ENCODE measurements around the gene SMARCE1.

Gene SMARCE1

DNA sequence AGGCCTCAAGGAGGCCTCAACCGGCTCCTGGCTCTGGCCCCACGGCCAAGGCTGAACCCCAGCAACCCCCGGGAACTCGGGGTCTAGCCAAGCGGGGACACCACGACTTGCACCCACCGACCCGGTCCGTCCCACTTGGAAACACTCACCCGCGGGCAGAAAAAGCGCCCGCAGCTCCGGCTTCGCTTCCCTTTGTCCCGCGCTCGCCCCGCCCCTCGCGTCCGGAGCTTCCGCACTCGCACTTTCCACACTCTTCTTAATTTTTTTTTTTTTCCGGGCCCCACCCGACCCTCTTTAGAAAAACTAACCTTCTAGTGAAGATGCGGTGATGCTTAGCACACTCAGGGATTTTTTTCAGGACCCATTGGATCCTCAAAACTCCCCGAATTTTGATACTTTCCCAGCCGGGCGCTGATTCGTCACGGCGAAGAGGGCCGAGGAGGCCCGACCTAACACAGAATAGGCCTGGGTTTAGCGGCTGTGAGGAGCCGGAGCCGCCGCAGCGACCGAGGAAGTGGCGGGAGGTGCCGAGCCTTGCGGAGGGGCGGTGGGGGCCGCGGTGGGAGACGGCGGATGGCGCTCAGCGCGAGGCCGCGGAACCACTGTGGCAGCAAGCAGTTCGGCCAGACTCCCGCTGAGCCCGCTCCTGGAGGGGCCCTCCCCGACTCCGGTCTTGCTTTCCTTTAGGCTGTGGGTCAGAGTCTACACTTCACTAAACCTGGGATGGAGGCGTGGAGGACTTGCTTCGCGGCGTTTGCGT is at the start of gene SMARCE1:
SMARCE1 (minus strand) TSS at position 195 of the 760 bp plus-strand sequence. CDS start 2,016 bp downstream, outside the sequence.
- Mint-ChIP-seq H3K36me3 (peaks cover 11% of the 10 kb centered on the region), H3K4me3 (peak within 1 kb of the TSS; percentile 94), H3K4me1 (peaks cover 16% of the 10 kb centered on the region)

DNA sequence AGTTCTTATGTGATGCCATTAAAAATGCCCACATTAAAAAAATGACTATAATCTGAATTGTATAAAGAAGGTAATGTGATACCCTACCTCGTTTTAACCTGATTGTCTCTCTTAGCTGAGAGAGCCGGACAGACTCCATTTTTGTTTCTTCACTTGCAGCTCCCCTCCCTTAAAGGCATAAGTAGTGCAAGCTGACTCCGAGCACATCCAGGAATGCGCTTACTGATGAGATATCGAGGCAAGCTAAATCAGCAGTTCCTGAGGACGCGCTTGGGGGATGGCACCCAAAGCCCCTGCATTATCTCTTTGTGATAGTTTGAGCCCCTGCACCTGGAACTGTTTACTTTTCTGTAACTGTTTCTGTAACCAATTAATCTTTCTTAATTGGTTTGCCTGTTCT is 49.7 kb upstream of the SMARCE1 start:
- H3K27me3 Mint-ChIP-seq = peaks cover 5% of the 10 kb centered on the region
- H3K27ac Mint-ChIP-seq = no peak overlapping the region

More for the DNA sequence above, at the start of gene SMARCE1:
- H3K27me3 Mint-ChIP-seq = no peaks in the 10 kb centered on the region
- peak within 1 kb of the TSS; percentile 99 for H3K27ac Mint-ChIP-seq
- H3K9me3 Mint-ChIP-seq = no peaks in the 10 kb centered on the region
- ATAC-seq (ENCODE audit: low read depth) (peak; percentile 75), DNase-seq (ENCODE audit: low spot score in 2 of 2) (peak; percentile 77 to 86)

DNA sequence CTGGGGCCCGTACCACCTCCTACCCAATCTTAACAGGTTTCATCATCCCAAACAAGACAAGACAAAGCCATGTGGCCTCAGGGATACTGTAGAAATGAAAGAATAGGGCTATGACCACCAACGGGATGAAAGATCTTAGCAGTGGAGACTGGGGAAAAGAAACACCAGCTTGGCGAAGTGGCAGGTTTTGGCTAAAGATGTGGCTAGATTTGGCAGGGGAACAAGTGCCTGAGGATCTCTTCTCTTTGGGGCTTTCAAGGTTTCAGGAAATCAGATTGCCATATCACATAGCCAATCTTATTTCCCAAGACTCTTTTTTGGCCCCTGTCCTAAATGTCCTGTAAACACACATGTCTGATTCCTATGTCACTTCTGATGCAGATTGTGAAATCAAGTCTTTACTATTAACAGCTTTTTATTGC is 49.0 kb upstream of the SMARCE1 start:
- no peak for ATAC-seq (ENCODE audit: low read depth)
- no peaks in the 10 kb centered on the region for H3K36me3 Mint-ChIP-seq
- H3K27me3 Mint-ChIP-seq = peaks cover 3% of the 10 kb centered on the region
- DNase-seq (ENCODE audit: low spot score in 2 of 2) = no peak
- no peaks in the 10 kb centered on the region for H3K4me1 Mint-ChIP-seq
- H3K9me3 Mint-ChIP-seq = no peaks in the 10 kb centered on the region
- H3K4me3 Mint-ChIP-seq = no peak overlapping the region
- no peak overlapping the region for H3K27ac Mint-ChIP-seq

More for the DNA sequence above, 49.7 kb upstream of the SMARCE1 start:
- Mint-ChIP-seq H3K36me3 (no peaks in the 10 kb centered on the region), H3K4me1 (no peaks in the 10 kb centered on the region), H3K9me3 (no peaks in the 10 kb centered on the region), H3K4me3 (no peak overlapping the region)
- no peak for ATAC-seq (ENCODE audit: low read depth)
- DNase-seq (ENCODE audit: low spot score in 2 of 2) = no peak

DNA sequence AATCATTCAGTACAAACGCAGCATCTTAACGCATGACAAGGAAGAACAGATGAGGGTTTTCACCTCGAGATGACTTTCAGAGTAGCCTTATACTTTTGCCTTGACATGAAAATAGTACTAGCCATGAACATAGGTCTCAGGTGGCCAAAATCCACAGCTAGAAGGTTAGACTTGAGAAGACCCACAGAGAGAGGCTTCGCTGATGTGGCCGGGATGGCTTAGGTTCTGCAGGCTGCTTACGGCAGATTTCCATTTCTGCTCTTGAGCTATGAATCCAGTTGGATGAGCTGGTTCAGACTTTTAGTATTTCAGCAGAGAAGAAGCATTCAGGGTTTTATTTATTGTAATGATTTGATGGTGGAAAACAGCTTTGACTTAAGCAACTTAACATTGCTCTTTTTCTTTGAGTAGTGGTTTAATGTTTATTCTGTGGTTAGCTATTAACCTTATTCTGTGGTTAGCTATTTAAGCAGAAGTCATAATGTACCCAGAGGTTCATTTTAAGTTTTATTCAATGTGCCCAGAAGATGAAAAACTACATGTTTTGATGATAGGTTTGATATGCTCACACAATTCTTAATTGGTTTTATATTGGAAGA is 48.4 kb upstream of the SMARCE1 start:
- no peaks in the 10 kb centered on the region for H3K4me1 Mint-ChIP-seq
- no peak for ATAC-seq (ENCODE audit: low read depth)
- H3K4me3 Mint-ChIP-seq = no peak overlapping the region

DNA sequence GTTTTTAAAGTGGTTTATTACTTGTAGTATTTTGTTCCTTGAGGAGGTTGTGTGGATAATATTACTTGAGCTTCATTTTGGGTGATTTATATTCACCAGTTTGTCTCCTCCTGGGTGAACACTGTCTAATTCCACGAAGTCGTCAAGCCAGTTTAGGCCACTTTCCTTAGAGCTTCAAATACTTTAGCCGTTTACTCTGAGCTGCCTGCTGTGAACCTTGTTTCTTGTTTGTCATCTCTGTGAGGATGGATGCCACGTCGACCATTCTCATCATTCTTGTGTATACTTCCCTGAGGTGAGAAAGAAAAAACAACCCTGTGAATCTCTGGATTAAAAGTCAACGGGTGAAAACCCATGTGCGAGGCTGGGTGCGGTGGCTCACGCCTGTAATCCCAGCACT is 47.0 kb upstream of the SMARCE1 start:
- Mint-ChIP-seq H3K27me3 (peaks cover 2% of the 10 kb centered on the region), H3K4me3 (no peak overlapping the region), H3K4me1 (no peaks in the 10 kb centered on the region), H3K27ac (no peak overlapping the region), H3K9me3 (no peaks in the 10 kb centered on the region), H3K36me3 (no peaks in the 10 kb centered on the region)
- ATAC-seq (ENCODE audit: low read depth) (no peak), DNase-seq (ENCODE audit: low spot score in 2 of 2) (no peak)

More for the DNA sequence above, 48.4 kb upstream of the SMARCE1 start:
- Mint-ChIP-seq H3K27me3 (peaks cover 2% of the 10 kb centered on the region), H3K36me3 (no peaks in the 10 kb centered on the region), H3K27ac (no peak overlapping the region), H3K9me3 (no peaks in the 10 kb centered on the region)
- no peak for DNase-seq (ENCODE audit: low spot score in 2 of 2)

DNA sequence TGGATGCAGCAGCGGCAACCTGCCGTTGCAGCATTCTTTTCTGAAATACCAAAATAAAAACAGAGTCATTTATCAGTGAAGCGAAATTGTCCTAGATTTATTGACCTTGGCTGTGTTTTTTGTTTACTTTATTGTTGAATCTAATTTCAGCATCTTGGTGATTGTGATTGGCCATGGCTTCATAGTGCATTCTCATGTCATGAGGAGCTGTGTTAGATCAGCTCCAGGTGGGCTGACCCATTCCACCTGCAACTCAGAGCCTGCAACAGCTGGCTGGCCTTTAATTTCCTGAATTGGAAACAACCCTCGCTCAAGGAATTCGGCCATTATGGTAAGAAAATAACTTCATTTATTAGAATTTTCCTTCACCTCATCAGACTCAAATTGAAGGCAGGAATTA is 39.5 kb upstream of the SMARCE1 start:
- ATAC-seq (ENCODE audit: low read depth) = no peak
- no peaks in the 10 kb centered on the region for H3K9me3 Mint-ChIP-seq
- DNase-seq (ENCODE audit: low spot score in 2 of 2) = no peak
- peaks cover 5% of the 10 kb centered on the region for H3K27me3 Mint-ChIP-seq
- H3K4me1 Mint-ChIP-seq = no peaks in the 10 kb centered on the region
- H3K27ac Mint-ChIP-seq = no peak overlapping the region
- no peak overlapping the region for H3K4me3 Mint-ChIP-seq
- H3K36me3 Mint-ChIP-seq = no peaks in the 10 kb centered on the region

DNA sequence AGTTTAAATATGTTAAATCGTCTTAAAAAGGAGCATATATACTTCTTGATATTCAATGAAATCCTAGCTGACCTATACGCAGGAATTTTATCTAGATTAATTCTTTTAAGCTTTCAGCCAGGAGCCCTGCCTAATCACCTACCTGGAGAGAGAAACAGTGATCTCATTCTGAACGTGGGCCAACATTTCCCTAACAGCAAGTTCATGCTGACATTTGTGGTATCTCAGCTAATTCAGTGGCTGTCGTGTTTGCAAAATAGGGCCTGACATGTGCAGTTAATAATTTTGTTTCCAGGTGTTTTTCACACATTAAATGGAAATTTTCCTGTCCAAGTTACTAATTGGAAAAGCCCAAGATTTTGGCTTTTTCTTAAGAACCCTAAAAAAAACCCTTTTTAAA is 38.6 kb upstream of the SMARCE1 start:
- Mint-ChIP-seq H3K9me3 (no peaks in the 10 kb centered on the region), H3K4me3 (no peak overlapping the region), H3K4me1 (no peaks in the 10 kb centered on the region), H3K36me3 (no peaks in the 10 kb centered on the region), H3K27me3 (peaks cover 8% of the 10 kb centered on the region), H3K27ac (no peak overlapping the region)
- DNase-seq (ENCODE audit: low spot score in 2 of 2) = no peak
- no peak for ATAC-seq (ENCODE audit: low read depth)

DNA sequence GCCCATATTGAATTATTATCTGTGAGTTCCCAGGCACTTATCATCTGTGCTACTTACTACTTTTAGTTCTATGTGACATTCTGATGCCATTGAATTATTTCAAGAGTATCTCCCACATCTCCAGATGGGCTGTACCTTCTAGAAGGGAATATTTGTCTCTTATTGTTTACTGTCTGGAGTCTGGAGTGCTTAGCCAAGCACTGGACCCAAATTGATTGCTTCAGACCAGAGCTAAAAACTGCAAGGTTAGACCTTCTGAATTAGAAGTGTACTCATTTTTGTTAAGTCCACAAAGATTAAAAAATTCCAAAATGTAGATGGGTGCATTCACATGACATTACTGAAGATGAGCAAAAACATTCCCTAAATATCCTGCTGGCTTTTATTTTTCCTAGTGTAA is 33.4 kb upstream of the SMARCE1 start:
- peaks cover 13% of the 10 kb centered on the region for H3K27me3 Mint-ChIP-seq
- ATAC-seq (ENCODE audit: low read depth) (no peak), DNase-seq (ENCODE audit: low spot score in 2 of 2) (no peak)
- no peaks in the 10 kb centered on the region for H3K4me1 Mint-ChIP-seq
- H3K9me3 Mint-ChIP-seq = no peaks in the 10 kb centered on the region
- H3K27ac Mint-ChIP-seq = no peak overlapping the region
- no peaks in the 10 kb centered on the region for H3K36me3 Mint-ChIP-seq
- H3K4me3 Mint-ChIP-seq = no peak overlapping the region

DNA sequence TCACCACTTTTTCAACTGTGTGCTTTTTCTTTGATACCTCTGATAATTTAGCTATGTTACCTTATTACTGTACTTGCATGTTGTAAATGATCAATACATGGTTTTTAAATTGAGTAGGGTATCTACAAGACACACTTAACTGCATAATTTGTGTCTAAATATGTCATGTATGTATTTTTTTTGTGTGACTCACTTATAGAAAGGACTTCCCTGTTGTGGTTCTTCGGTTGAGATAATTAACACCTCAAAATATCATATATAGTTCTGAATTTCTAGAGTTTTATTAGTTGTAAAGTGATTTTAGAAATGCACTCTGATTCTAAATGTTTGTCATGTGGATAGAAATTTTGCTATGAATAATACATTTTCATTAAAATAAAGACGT is 31.9 kb upstream of the SMARCE1 start:
- no peaks in the 10 kb centered on the region for H3K9me3 Mint-ChIP-seq
- no peak overlapping the region for H3K4me3 Mint-ChIP-seq
- no peaks in the 10 kb centered on the region for H3K36me3 Mint-ChIP-seq
- no peaks in the 10 kb centered on the region for H3K4me1 Mint-ChIP-seq
- H3K27ac Mint-ChIP-seq = no peak overlapping the region
- no peak for ATAC-seq (ENCODE audit: low read depth)
- H3K27me3 Mint-ChIP-seq = peaks cover 13% of the 10 kb centered on the region
- DNase-seq (ENCODE audit: low spot score in 2 of 2) = no peak

DNA sequence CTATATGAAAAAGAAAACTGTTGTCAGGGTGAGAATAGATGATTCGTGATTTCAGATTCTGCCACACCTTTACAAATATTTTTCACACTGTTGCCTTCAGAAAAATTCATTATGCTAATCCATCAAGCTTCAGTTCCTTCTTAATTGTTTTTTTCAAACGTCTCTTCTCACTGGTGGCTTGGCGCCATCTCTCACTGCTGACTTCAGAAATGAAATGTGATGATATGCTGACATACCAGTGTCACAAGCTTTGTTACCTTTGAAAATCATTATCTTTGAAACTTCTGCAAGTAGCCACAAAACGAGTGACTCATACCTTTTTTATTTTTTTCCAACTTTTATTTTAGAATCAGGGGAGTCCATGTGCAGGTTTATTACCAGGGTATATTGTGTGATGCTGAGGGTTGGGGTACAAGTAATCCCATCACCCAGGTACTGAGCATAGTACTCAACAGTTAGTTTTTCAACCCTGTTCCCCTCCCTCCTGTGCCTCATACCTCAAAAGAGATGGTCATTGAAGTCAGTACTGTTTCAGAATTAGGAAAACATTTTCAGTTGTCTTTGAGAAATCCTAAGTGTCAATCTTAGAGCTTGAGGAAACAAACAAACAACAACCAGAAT is 31.4 kb upstream of the SMARCE1 start:
- Mint-ChIP-seq H3K4me3 (no peak overlapping the region), H3K4me1 (no peaks in the 10 kb centered on the region), H3K36me3 (no peaks in the 10 kb centered on the region), H3K9me3 (no peaks in the 10 kb centered on the region), H3K27ac (no peak overlapping the region), H3K27me3 (peaks cover 13% of the 10 kb centered on the region)
- no peak for ATAC-seq (ENCODE audit: low read depth)
- DNase-seq (ENCODE audit: low spot score in 2 of 2) = no peak

DNA sequence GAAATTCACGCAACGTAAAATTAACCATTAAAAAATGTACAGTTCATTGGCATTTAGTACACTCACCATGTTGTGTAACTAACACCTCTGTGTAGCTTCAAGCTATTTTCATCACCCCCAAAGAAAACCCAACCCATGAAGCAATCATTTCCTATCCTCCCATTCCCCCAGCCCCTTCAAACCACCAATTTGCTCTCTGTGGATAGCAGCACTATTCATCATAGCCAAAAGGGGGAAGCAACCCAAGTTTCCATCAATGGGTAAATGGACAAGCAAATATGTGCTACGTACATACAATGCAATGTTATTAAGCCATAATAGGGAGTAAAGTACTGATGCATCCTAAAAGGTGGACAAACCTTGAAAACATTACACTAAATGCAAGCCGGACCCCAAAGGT is 28.3 kb upstream of the SMARCE1 start:
- no peak for DNase-seq (ENCODE audit: low spot score in 2 of 2)

DNA sequence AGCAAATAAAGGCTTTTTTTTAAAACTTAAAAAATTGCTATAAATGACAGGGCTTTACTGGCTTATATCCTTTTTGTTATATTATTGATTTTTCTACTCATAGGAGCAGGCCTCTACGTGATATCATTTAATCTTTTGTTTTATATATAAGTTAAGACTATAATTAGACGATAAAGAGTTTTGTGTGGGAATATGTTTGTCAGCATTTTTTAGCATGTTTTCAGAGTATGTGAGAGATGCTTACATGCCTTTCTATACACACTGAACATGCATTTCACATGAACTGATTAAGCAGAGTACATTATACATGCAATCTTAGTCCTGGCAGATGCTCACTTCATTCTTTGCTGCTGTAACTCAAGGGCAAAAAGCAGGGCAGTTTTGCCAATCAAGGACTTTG is 25.0 kb upstream of the SMARCE1 start:
- peaks cover 5% of the 10 kb centered on the region for H3K27me3 Mint-ChIP-seq
- H3K4me3 Mint-ChIP-seq = no peak overlapping the region
- no peaks in the 10 kb centered on the region for H3K4me1 Mint-ChIP-seq
- H3K36me3 Mint-ChIP-seq = no peaks in the 10 kb centered on the region
- no peak for DNase-seq (ENCODE audit: low spot score in 2 of 2)
- ATAC-seq (ENCODE audit: low read depth) = no peak
- H3K9me3 Mint-ChIP-seq = no peaks in the 10 kb centered on the region
- H3K27ac Mint-ChIP-seq = no peak overlapping the region

More for the DNA sequence above, 28.3 kb upstream of the SMARCE1 start:
- H3K27me3 Mint-ChIP-seq = peaks cover 5% of the 10 kb centered on the region
- ATAC-seq (ENCODE audit: low read depth) = no peak
- no peaks in the 10 kb centered on the region for H3K36me3 Mint-ChIP-seq
- no peaks in the 10 kb centered on the region for H3K9me3 Mint-ChIP-seq
- no peak overlapping the region for H3K4me3 Mint-ChIP-seq
- no peaks in the 10 kb centered on the region for H3K4me1 Mint-ChIP-seq
- no peak overlapping the region for H3K27ac Mint-ChIP-seq

DNA sequence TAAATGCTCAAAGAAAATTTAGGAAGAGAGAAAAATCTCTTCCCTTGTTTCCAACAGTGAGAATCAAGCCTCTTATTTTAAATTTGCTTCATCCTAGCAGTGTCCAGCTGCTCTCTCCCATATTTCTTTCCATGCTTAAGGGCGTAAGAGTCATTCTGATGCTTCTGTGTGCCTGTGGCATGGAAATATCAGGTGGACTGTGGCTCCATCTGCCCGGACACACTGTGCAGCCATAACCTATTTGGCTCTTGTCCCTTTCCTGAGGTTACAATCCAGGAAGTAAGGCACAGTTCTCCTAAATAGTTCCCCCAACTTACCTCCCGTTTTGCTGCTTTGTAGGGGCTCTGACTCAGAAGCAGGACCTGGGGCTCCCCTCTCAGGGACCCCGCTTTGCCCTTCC is 23.7 kb upstream of the SMARCE1 start:
- no peak for ATAC-seq (ENCODE audit: low read depth)
- Mint-ChIP-seq H3K27me3 (peaks cover 2% of the 10 kb centered on the region), H3K27ac (no peak overlapping the region), H3K9me3 (no peaks in the 10 kb centered on the region), H3K36me3 (no peaks in the 10 kb centered on the region), H3K4me1 (no peaks in the 10 kb centered on the region), H3K4me3 (no peak overlapping the region)
- DNase-seq (ENCODE audit: low spot score in 2 of 2) = no peak

DNA sequence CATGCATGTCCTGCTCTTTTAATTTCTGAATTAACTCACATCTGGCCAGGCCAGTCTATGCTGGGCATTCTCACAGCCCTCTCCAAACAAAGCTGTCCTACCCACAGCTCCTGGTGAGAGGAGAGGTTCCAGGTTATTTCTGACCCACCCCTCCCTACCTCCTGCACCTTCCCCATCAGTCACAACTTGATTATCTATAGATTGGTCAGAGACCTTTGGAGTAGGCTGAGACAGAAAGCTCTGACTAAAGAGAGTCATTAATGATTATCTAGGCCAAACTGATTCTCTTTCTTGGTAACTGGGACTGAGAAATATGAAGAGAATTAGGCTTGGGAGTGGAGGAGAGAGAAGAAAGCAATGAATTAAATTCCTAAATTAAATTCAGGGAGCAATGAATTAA is 18.7 kb upstream of the SMARCE1 start:
- peaks cover 4% of the 10 kb centered on the region for H3K4me1 Mint-ChIP-seq
- ATAC-seq (ENCODE audit: low read depth) = no peak
- peaks cover 18% of the 10 kb centered on the region for H3K27me3 Mint-ChIP-seq
- H3K36me3 Mint-ChIP-seq = no peaks in the 10 kb centered on the region
- H3K27ac Mint-ChIP-seq = no peak overlapping the region
- no peak for DNase-seq (ENCODE audit: low spot score in 2 of 2)
- H3K4me3 Mint-ChIP-seq = no peak overlapping the region
- H3K9me3 Mint-ChIP-seq = no peaks in the 10 kb centered on the region
